ENCODE results near the gene KLHL21.

DNA sequence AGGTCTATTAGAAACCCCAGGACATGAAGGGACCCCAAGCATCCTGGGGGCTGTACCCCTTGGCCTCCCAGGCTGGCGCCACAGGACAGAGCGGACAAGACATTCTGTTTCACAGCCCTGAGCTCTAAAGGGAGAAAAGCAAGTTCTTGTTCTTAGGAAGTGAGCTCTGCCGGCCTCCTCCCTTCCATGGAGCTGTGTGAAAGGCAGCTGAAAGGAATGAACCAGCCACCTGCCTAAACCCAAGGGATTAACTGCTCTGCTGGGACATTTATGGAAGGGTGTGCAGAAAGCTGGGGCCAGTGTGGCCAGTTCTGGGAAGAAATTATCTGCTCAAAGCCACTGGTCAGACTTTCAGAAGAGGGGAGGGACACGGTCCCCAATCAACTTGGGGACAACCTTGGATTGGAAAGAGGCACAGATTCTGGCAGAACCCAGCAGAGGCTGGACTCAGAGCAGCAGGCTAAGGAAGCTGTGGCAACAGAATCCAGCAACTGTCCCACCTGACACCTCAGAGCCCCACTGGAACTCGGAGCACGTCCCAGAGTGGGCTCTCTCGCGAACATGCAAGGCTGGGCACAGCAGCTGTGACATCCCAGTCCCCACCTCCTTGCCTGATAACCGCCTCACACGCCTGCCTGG, 2.1 kb downstream of the KLHL21 start:
- TF ChIP-seq CTCF (IDR thresholded peaks at IDR 0.05; ENCODE audit: borderline replicate concordance, extremely low read depth, low read length, poor library complexity, severe bottlenecking) = no peak
- no peak for TF ChIP-seq EZH2 (IDR thresholded peaks at IDR 0.05; ENCODE audit: borderline replicate concordance, low read depth, low read length, severe bottlenecking)

Data from DND-41 (cell line).